OCI-LY3 (cell line): Measurements from ENCODE around the gene COCH.

Source experiments
- CTCF ChIP-seq: fragments of 200-600, 300-600 bp; sonication (generic); IDR thresholded peaks from 2 replicates; pipeline ENCODE4 v1.5.1; 2014; ENCODE audit warnings: antibody characterized with exemption, low read length, low read depth
- EZH2phosphoT487 ChIP-seq: fragments of 200-600 bp; shearing (Covaris generic); IDR thresholded peaks from 2 replicates; pipeline ENCODE4 v1.6.1; 2018; ENCODE audit warnings: antibody characterized with exemption, mixed run types, low read depth

GRCh38 chr14:30903285-30904124 lies 29.1 kb downstream of the COCH start:
- no peak for TF ChIP-seq CTCF
- TF ChIP-seq EZH2phosphoT487, result no peak
